OCI-LY1 (cell line): ENCODE results near the gene SIRPA.

Experiments
- H2AFZ ChIP-seq: fragments of 200-600 bp; sonication (generic), shearing (Covaris generic); 2 replicates; pipeline ENCODE4 v1.6.0; 2014; ENCODE audit warnings: antibody characterized with exemption, mild to moderate bottlenecking, low read length
- H3F3A ChIP-seq: fragments of 200-600 bp; sonication (generic), shearing (Covaris generic); 2 replicates; pipeline ENCODE4 v1.6.0; 2014; ENCODE audit warnings: mild to moderate bottlenecking, antibody characterized with exemption, low read length, moderate library complexity; ENCODE audit not compliant: insufficient read depth
- H3K27ac ChIP-seq: fragments of 200-600 bp; sonication (generic); 2 replicates; pipeline ENCODE4 v1.5.1; 2014; ENCODE audit warnings: low read length, mixed run types, mild to moderate bottlenecking, low read depth; ENCODE audit not compliant: poor library complexity, severe bottlenecking
- H3K27me3 ChIP-seq: fragments of 200-600 bp; sonication (generic); 2 replicates; pipeline ENCODE4 v1.6.0; 2014; ENCODE audit warnings: antibody characterized with exemption, mild to moderate bottlenecking, low read length, moderate library complexity; ENCODE audit not compliant: insufficient read depth
- H3K36me3 ChIP-seq: fragments of 200-600 bp; sonication (generic); 2 replicates; pipeline ENCODE4 v1.6.1; 2014; ENCODE audit warnings: mild to moderate bottlenecking, antibody characterized with exemption, low read length, moderate library complexity, mixed read lengths; ENCODE audit not compliant: insufficient read depth
- H3K4me1 ChIP-seq: fragments of 200-600 bp; sonication (generic); 2 replicates; pipeline ENCODE4 v1.5.1; 2014; ENCODE audit warnings: mild to moderate bottlenecking, low read length, moderate library complexity; ENCODE audit not compliant: insufficient read depth, severe bottlenecking
- H3K4me2 ChIP-seq: fragments of 200-600 bp; sonication (generic), shearing (Covaris generic); 2 replicates; pipeline ENCODE4 v1.6.1; 2014; ENCODE audit warnings: low read length
- H3K4me3 ChIP-seq: fragments of 200-600 bp; sonication (generic); 2 replicates; pipeline ENCODE4 v1.5.1; 2014; ENCODE audit warnings: low read length, low read depth, mild to moderate bottlenecking, mixed read lengths; ENCODE audit not compliant: poor library complexity, severe bottlenecking
- H3K79me2 ChIP-seq: fragments of 200-600 bp; shearing (Covaris generic); 2 replicates; pipeline ENCODE4 v1.6.1; 2016; ENCODE audit warnings: mixed run types, low read length, mixed read lengths; ENCODE audit not compliant: insufficient read depth
- H3K9ac ChIP-seq: fragments of 200-600 bp; sonication (generic), shearing (Covaris generic); 2 replicates; pipeline ENCODE4 v1.6.1; 2014; ENCODE audit warnings: mild to moderate bottlenecking, low read length, mixed read lengths
- H3K9me2 ChIP-seq: fragments of 200-600 bp; sonication (generic), shearing (Covaris generic); 2 replicates; pipeline ENCODE4 v1.6.1; 2014; ENCODE audit warnings: low read depth, mild to moderate bottlenecking, low read length, mixed read lengths
- H3K9me3 ChIP-seq: fragments of 200-600 bp; shearing (Covaris generic); 2 replicates; pipeline ENCODE4 v1.6.1; 2014; ENCODE audit warnings: low read length, mixed read lengths
- H4K20me1 ChIP-seq: fragments of 200-600 bp; sonication (generic), shearing (Covaris generic); 2 replicates; pipeline ENCODE4 v1.6.0; 2016; ENCODE audit warnings: mild to moderate bottlenecking, low read length; ENCODE audit not compliant: insufficient read depth
- EZH2 ChIP-seq: fragments of 200-600 bp; sonication (generic), shearing (Covaris generic); IDR thresholded peaks from 2 replicates; pipeline ENCODE4 v1.8.0; 2017; ENCODE audit warnings: borderline replicate concordance, mixed run types, mild to moderate bottlenecking, antibody characterized with exemption, low read length, moderate library complexity, mixed read lengths
- TF ChIP-seq, protein P1 (sequence below): fragments of 200-600 bp; sonication (generic), shearing (Covaris generic); IDR thresholded peaks from 2 replicates; pipeline ENCODE4 v1.5.1; 2017; ENCODE audit warnings: mild to moderate bottlenecking, antibody characterized with exemption, low read length, moderate library complexity, mixed read lengths

SIRPA gene

DNA sequence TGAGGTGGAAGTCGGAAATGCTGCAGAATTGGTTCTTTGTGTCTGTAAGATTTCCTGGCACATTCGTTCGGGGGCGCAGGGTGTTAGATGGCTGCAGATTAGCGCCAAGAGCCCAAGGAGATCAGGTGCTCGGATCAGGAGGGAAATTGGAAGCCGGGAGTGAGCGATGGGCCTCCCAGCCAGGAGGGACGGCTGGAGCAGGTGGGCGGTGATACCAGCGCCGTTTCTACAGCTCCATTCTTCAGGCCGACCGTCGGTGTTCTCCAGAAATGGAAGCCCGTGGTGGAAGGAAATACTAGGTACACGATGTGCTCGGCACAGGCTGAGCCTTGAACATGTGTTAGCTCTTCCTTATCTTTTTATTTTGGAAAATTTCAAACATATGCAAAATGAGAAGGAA lies 6.5 kb downstream of the SIRPA start:
- no peaks in the 10 kb centered on the region for H3K27me3 ChIP-seq

DNA sequence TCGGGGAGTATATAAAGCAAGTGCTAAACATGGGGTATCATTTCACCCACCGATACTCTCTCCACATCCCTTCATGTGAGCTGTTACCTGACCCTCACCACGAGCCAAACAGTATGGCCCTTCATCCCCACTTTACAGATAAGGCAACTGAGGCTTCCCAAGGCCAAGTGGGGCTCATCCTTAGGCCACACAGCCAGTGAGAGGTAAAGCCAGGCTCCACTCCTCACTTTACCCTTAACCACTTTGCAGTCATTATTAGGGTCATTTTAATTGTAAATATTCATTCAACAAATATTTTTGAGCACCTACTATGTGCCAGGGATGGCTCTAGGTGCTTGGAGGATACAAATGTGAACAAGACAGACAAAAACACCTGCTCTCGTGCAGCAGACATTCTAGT lies 7.0 kb downstream of the SIRPA start:
- Histone ChIP-seq H3K79me2 (no peaks in the 10 kb centered on the region), H2AFZ (no peak overlapping the region), H3K9me3 (no peaks in the 10 kb centered on the region), H3K4me1 (peaks cover 10% of the 10 kb centered on the region), H3K4me2 (no peak overlapping the region), H3K4me3 (no peak overlapping the region), H3K36me3 (no peaks in the 10 kb centered on the region), H3K9ac (no peak overlapping the region), H4K20me1 (no peaks in the 10 kb centered on the region), H3K27ac (no peak overlapping the region), H3K27me3 (no peaks in the 10 kb centered on the region), H3F3A (no peaks in the 10 kb centered on the region), H3K9me2 (no peaks in the 10 kb centered on the region)
- TF ChIP-seq, protein P1, sequence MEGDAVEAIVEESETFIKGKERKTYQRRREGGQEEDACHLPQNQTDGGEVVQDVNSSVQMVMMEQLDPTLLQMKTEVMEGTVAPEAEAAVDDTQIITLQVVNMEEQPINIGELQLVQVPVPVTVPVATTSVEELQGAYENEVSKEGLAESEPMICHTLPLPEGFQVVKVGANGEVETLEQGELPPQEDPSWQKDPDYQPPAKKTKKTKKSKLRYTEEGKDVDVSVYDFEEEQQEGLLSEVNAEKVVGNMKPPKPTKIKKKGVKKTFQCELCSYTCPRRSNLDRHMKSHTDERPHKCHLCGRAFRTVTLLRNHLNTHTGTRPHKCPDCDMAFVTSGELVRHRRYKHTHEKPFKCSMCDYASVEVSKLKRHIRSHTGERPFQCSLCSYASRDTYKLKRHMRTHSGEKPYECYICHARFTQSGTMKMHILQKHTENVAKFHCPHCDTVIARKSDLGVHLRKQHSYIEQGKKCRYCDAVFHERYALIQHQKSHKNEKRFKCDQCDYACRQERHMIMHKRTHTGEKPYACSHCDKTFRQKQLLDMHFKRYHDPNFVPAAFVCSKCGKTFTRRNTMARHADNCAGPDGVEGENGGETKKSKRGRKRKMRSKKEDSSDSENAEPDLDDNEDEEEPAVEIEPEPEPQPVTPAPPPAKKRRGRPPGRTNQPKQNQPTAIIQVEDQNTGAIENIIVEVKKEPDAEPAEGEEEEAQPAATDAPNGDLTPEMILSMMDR, result no peak
- TF ChIP-seq EZH2, result no peak

More for the DNA sequence above, 6.5 kb downstream of the SIRPA start:
- Histone ChIP-seq H3K9ac (no peak overlapping the region), H3K4me1 (peaks cover 10% of the 10 kb centered on the region), H3K9me2 (no peaks in the 10 kb centered on the region), H3K9me3 (no peaks in the 10 kb centered on the region), H2AFZ (no peak overlapping the region), H4K20me1 (no peaks in the 10 kb centered on the region), H3K79me2 (no peaks in the 10 kb centered on the region), H3K27ac (no peak overlapping the region), H3K4me3 (no peak overlapping the region), H3K36me3 (no peaks in the 10 kb centered on the region), H3F3A (no peaks in the 10 kb centered on the region), H3K4me2 (no peak overlapping the region)
- TF ChIP-seq EZH2, result no peak
- TF ChIP-seq, protein P1, result no peak

DNA sequence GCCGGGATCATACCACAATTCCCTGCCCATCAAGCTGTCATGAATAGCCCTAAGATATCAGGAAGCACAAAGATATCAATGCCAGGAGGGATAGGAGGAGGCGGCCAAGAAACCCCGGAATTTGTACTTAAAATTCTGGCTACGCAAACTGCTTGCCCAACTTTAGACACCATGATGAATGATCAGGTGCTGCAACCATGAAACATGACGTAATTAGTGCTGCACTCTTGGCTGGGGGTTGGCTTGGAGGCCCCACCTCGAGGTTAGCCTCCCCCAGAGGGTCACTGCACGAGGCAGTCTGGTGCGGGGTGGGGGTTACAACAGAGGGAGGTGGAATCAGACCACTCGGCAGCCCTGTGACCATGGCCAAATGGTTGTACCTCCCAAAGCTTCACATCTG lies 8.9 kb downstream of the SIRPA start:
- H3K27ac ChIP-seq, result no peak overlapping the region
- no peaks in the 10 kb centered on the region for H3K9me3 ChIP-seq
- no peaks in the 10 kb centered on the region for H3K4me1 ChIP-seq
- no peaks in the 10 kb centered on the region for H3K36me3 ChIP-seq
- H3K79me2 ChIP-seq, result no peaks in the 10 kb centered on the region
- H3K9me2 ChIP-seq, result no peaks in the 10 kb centered on the region
- no peaks in the 10 kb centered on the region for H3K27me3 ChIP-seq
- H3K4me2 ChIP-seq, result no peak overlapping the region
- no peaks in the 10 kb centered on the region for H4K20me1 ChIP-seq
- TF ChIP-seq EZH2, result no peak
- TF ChIP-seq, protein P1, result no peak
- no peak overlapping the region for H2AFZ ChIP-seq
- no peaks in the 10 kb centered on the region for H3F3A ChIP-seq
- H3K4me3 ChIP-seq, result no peak overlapping the region
- no peak overlapping the region for H3K9ac ChIP-seq
